ENCODE measurements around the gene THBS1.

Gene THBS1

DNA sequence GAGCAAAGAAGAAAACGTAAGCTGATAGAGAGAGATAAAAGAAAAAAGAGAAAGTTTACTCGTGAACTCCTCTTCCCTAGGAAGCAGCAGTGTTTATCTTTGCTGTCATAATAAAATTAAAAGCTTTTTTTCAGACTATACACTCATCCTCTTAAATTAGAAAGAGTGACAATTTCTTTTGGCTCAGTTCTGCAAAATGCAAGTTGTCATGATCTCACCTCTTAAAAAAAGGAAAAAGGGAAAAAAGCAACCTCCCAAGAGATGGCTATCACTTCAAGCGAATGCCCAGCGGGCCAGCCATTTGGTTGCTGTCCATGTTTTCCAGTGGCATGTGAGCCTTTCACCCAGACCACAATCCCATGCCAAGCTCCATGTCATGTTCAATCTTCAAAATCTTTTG, 7.0 kb upstream of the THBS1 start:
- H3K36me3 ChIP-seq (ENCODE audit: control insufficient read depth, insufficient read depth, low read length): no peaks in the 10 kb centered on the region
- H3K27me3 ChIP-seq (replicated peaks; ENCODE audit: control insufficient read depth, insufficient read depth, low read length): peaks cover under 1% of the 10 kb centered on the region
- H3K4me3 ChIP-seq (replicated peaks; ENCODE audit: low read depth, low read length): no peak overlapping the region
- TF ChIP-seq, protein P1, sequence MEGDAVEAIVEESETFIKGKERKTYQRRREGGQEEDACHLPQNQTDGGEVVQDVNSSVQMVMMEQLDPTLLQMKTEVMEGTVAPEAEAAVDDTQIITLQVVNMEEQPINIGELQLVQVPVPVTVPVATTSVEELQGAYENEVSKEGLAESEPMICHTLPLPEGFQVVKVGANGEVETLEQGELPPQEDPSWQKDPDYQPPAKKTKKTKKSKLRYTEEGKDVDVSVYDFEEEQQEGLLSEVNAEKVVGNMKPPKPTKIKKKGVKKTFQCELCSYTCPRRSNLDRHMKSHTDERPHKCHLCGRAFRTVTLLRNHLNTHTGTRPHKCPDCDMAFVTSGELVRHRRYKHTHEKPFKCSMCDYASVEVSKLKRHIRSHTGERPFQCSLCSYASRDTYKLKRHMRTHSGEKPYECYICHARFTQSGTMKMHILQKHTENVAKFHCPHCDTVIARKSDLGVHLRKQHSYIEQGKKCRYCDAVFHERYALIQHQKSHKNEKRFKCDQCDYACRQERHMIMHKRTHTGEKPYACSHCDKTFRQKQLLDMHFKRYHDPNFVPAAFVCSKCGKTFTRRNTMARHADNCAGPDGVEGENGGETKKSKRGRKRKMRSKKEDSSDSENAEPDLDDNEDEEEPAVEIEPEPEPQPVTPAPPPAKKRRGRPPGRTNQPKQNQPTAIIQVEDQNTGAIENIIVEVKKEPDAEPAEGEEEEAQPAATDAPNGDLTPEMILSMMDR (IDR thresholded peaks at IDR 0.05; ENCODE audit: insufficient read depth, low read length, poor library complexity, severe bottlenecking): no peak
- no peak for DNase-seq (ENCODE audit: extremely low read depth, insufficient read length)

DNA sequence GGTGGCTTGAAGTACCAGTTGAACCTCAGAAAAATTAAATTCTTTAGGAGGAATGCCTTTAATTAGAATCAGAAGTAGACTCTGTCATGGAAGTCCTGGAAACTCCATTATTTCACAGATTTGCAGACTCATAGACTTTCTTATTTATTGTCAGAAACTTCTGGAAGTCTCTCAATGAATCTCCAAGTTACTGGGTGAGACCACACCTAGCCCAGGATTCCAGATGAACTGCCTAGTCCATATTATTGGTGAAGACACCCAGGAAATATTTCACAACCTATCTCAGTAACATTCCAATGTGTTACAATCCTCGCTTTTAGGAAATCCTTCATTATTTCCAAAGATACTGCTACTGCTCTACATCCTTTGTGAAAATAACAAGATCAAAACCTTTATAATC, 6.5 kb upstream of the THBS1 start:
- H3K27me3 ChIP-seq (replicated peaks; ENCODE audit: control insufficient read depth, insufficient read depth, low read length): peaks cover 1% of the 10 kb centered on the region
- no peaks in the 10 kb centered on the region for H3K36me3 ChIP-seq (ENCODE audit: control insufficient read depth, insufficient read depth, low read length)
- no peak overlapping the region for H3K4me3 ChIP-seq (replicated peaks; ENCODE audit: low read depth, low read length)
- TF ChIP-seq, protein P1 (IDR thresholded peaks at IDR 0.05; ENCODE audit: insufficient read depth, low read length, poor library complexity, severe bottlenecking): no peak
- DNase-seq (ENCODE audit: extremely low read depth, insufficient read length): no peak

DNA sequence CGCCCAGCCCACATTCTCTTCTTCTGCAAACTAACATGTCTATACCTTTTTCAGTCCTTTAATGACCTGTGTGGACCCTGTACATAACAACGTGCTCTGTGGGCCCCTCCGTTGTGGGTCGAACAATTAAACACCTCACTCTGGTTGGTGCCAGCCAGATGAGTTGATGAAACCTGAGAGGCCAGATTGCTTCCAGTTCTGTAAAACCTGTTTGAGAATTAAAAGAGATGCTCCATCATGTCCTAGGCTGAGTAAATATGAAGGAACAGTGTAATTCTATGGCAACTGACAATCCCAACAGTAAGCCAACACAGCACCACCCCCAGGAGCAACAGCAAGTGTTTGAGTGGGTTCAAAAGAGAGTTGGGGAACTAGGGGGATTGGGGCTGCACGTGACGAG, 5.7 kb upstream of the THBS1 start:
- DNase-seq (ENCODE audit: extremely low read depth, insufficient read length): no peak
- Histone ChIP-seq H3K4me3 (replicated peaks; ENCODE audit: low read depth, low read length) (no peak overlapping the region), H3K27me3 (replicated peaks; ENCODE audit: control insufficient read depth, insufficient read depth, low read length) (peaks cover 1% of the 10 kb centered on the region), H3K36me3 (ENCODE audit: control insufficient read depth, insufficient read depth, low read length) (no peaks in the 10 kb centered on the region)
- TF ChIP-seq, protein P1 (IDR thresholded peaks at IDR 0.05; ENCODE audit: insufficient read depth, low read length, poor library complexity, severe bottlenecking): no peak

DNA sequence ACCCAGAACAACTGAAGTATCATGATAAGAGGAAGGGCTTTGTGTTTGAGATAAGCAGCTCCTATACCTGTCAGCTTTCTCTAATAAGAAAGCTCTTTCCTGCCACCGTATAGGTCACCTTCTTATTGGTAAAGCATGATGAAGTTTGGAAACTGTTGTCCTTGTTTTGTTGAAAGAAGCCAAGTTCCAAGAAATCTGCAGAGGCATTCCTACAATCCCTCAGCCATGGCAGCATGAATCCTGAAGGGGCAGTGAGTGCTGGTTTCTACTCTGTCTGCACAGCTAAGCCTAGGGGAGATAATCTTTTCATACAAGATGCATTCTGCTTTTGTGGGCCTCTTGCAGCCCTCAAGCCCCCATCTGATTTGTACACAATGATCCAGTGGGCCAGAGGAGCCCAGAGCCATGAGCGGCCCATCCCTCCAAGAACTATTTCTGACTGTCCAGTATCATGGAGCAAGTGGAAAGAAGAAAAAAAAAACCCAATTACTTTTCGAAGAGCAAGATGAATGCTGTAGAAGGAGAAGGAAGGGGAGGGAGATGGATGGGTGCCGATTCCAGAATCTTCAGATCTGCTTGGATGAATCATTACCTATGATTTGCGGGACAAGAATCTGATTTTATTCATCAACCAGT, 1.9 kb upstream of the THBS1 start:
- Histone ChIP-seq H3K36me3 (ENCODE audit: control insufficient read depth, insufficient read depth, low read length) (no peaks in the 10 kb centered on the region), H3K27me3 (replicated peaks; ENCODE audit: control insufficient read depth, insufficient read depth, low read length) (peaks cover 4% of the 10 kb centered on the region), H3K4me3 (replicated peaks; ENCODE audit: low read depth, low read length) (no peak overlapping the region)
- TF ChIP-seq, protein P1 (IDR thresholded peaks at IDR 0.05; ENCODE audit: insufficient read depth, low read length, poor library complexity, severe bottlenecking): no peak
- no peak for DNase-seq (ENCODE audit: extremely low read depth, insufficient read length)

DNA sequence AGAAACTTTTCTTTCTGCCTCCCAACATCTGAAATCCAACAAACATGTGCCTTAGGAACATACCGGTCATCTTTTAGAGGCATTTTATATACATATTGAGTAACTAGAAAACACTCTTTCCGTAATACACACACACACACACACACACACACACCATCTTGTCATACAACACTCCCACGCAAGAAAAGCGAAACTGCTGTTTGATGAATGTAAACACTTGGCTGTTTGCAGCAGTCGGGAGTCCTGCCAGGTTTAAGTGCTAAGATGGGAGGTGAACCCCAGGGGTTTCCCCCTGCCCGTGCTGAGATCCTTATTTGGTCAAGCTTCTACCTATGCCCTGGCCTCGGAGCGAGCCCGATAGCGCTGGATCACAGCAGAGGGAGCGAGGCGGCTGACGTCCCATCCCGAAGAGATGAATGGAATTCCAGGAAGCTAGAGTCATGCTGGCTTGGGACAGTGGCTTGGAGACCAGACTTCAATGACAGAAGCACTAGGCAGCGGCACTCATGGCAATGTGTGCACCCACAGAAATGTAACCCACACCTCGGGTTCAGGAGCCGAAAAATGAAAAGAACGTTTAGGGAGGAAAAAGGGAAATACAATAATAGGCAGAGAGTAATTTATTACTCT, 1.3 kb upstream of the THBS1 start:
- no peak for DNase-seq (ENCODE audit: extremely low read depth, insufficient read length)
- TF ChIP-seq, protein P1 (IDR thresholded peaks at IDR 0.05; ENCODE audit: insufficient read depth, low read length, poor library complexity, severe bottlenecking): no peak
- H3K27me3 ChIP-seq (replicated peaks; ENCODE audit: control insufficient read depth, insufficient read depth, low read length): peaks cover 4% of the 10 kb centered on the region
- H3K4me3 ChIP-seq (replicated peaks; ENCODE audit: low read depth, low read length): no peak overlapping the region
- no peaks in the 10 kb centered on the region for H3K36me3 ChIP-seq (ENCODE audit: control insufficient read depth, insufficient read depth, low read length)

Data from GM06990 (cell line).